HG02759 (cell line): ENCODE data around the gene PAQR4.
"Not testable (repeated sequence)": the region's sequence is repeated elsewhere in the genome, so short reads cannot be mapped to it uniquely, and the experiment has no call there.

ENCODE experiments used
- ATAC-seq: cut with Tn5 transposase; IDR thresholded peaks from one replicate; pipeline ENCODE4 v1.9.1; 2021; ENCODE audit warnings: mild to moderate bottlenecking, moderate library complexity; ENCODE audit not compliant: unreplicated experiment

Gene PAQR4

GRCh38 chr16:2942045-2942444, 27.1 kb upstream of the PAQR4 start:
- ATAC-seq = no peak

- ATAC-seq = not testable (repeated sequence)
These were observed 25.4 kb upstream of the PAQR4 start for GRCh38 chr16:2943716-2944115.

GRCh38 chr16:2946649-2947048, 22.5 kb upstream of the PAQR4 start:
- ATAC-seq = no peak

GRCh38 chr16:2948807-2949704, 20.1 kb upstream of the PAQR4 start:
- no peak for ATAC-seq

GRCh38 chr16:2949705-2950352, 19.3 kb upstream of the PAQR4 start:
- ATAC-seq = no peak

- ATAC-seq = no peak
These were observed 18.8 kb upstream of the PAQR4 start for GRCh38 chr16:2950353-2950724.

GRCh38 chr16:2950773-2951172, 18.4 kb upstream of the PAQR4 start:
- no peak for ATAC-seq

- ATAC-seq = no peak
These were observed 16.5 kb upstream of the PAQR4 start for GRCh38 chr16:2952679-2953078.

- no peak for ATAC-seq
These were observed 15.2 kb upstream of the PAQR4 start for GRCh38 chr16:2953706-2954627.

- no peak for ATAC-seq
These were observed 14.3 kb upstream of the PAQR4 start for GRCh38 chr16:2954656-2955381.

- ATAC-seq = no peak
These were observed 13.7 kb upstream of the PAQR4 start for GRCh38 chr16:2955438-2955778.

GRCh38 chr16:2955779-2956578, 13.2 kb upstream of the PAQR4 start:
- no peak for ATAC-seq

GRCh38 chr16:2956579-2956956, 12.6 kb upstream of the PAQR4 start:
- no peak for ATAC-seq

- ATAC-seq = no peak
These were observed 9.9 kb upstream of the PAQR4 start for GRCh38 chr16:2959206-2959605.

- ATAC-seq = no peak
These were observed 8.8 kb upstream of the PAQR4 start for GRCh38 chr16:2960183-2961010.

- ATAC-seq = no peak
These were observed 6.6 kb upstream of the PAQR4 start for GRCh38 chr16:2962334-2963073.

GRCh38 chr16:2963074-2963722, 6.0 kb upstream of the PAQR4 start:
- no peak for ATAC-seq
